ENCODE results near the gene TMED5.

The TMED5 gene

DNA sequence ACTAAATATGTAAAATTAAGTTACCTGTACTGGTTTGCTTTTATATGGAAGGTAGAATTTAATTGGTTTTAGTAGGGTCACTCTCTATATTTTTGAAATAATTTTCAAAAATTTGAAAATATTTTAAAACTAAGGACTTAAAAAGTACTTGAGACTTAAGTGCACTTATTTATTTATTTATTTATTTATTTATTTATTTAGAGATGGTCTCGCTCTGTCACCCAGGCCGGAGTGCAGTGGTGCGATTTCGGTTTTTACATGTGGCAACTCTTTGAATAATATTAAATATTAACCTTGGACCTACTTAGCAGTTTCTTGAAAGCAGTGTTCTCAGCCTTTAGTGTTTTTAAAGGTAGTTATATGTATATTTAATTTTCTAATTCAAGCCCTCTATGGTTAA lies 36.4 kb downstream of the TMED5 start:
- no peaks in the 10 kb centered on the region for H3K9me3 ChIP-seq (ENCODE audit: low read depth, low read length)
- H3K36me3 ChIP-seq (ENCODE audit: insufficient read depth, low read length): peaks cover 40% of the 10 kb centered on the region
- no peak for DNase-seq (ENCODE audit: low read depth, low spot score)
- no peak overlapping the region for H3K4me3 ChIP-seq
- H3K27ac ChIP-seq: no peak overlapping the region
- no peak for TF ChIP-seq POLR2AphosphoS5 (IDR thresholded peaks at IDR 0.05; ENCODE audit: borderline replicate concordance, low read depth, low read length)
- no peak for TF ChIP-seq EZH2 (IDR thresholded peaks at IDR 0.05)
- no peak for TF ChIP-seq FOXP2 (optimal IDR thresholded peaks at IDR 0.05; ENCODE audit: control extremely low read depth, extremely low read length, insufficient read depth)
- no peak overlapping the region for H3K9ac ChIP-seq (ENCODE audit: insufficient read length)

DNA sequence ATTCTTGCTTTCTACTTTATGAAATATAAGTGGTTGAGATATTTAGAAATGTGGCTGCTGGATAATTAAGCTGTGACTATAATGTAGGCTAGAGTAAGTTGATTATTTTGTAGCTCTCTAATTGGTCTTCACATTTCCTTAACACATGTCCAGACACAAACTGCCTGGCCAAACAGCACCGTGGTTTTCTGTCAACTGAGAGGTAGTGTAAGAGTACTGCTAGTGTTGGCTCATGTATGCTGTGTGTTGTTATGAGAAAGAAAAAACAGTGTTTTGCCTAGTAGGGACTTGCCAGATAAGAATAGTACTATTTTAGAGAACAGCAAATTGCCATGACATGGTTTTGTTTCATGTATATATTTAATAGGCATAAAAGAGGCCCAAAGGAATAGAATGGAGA lies 37.1 kb downstream of the TMED5 start:
- no peak overlapping the region for H3K4me3 ChIP-seq
- DNase-seq (ENCODE audit: low read depth, low spot score): no peak
- peaks cover 41% of the 10 kb centered on the region for H3K36me3 ChIP-seq (ENCODE audit: insufficient read depth, low read length)
- no peak for TF ChIP-seq FOXP2 (optimal IDR thresholded peaks at IDR 0.05; ENCODE audit: control extremely low read depth, extremely low read length, insufficient read depth)
- TF ChIP-seq POLR2AphosphoS5 (IDR thresholded peaks at IDR 0.05; ENCODE audit: borderline replicate concordance, low read depth, low read length): no peak
- TF ChIP-seq EZH2 (IDR thresholded peaks at IDR 0.05): no peak
- peak overlapping the region; percentile 52 for H3K27ac ChIP-seq
- H3K9me3 ChIP-seq (ENCODE audit: low read depth, low read length): no peaks in the 10 kb centered on the region
- H3K9ac ChIP-seq (ENCODE audit: insufficient read length): no peak overlapping the region

DNA sequence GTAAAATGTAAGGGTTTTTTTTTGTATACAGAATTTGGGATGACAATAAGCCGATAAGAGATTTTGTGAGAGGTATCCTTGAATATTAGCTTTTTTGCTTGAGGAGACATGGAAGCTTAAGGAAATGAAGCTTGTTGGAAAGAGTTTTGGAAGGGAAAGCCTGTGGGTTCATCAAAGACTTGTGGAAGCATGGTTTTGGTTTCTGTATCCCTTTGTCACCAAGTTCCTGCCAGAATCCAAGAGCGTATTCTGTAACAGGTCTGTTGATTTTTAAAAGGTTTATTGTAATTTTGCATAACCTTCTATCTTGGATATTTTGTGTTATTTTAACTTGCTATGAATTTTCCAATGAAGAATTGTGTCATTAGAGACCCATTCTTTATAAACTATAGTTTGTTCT lies 38.1 kb downstream of the TMED5 start:
- DNase-seq (ENCODE audit: low read depth, low spot score): no peak
- peak overlapping the region; percentile 52 for H3K27ac ChIP-seq
- no peak overlapping the region for H3K9ac ChIP-seq (ENCODE audit: insufficient read length)
- no peaks in the 10 kb centered on the region for H3K9me3 ChIP-seq (ENCODE audit: low read depth, low read length)
- no peak for TF ChIP-seq POLR2AphosphoS5 (IDR thresholded peaks at IDR 0.05; ENCODE audit: borderline replicate concordance, low read depth, low read length)
- TF ChIP-seq FOXP2 (optimal IDR thresholded peaks at IDR 0.05; ENCODE audit: control extremely low read depth, extremely low read length, insufficient read depth): no peak
- TF ChIP-seq EZH2 (IDR thresholded peaks at IDR 0.05): no peak
- H3K4me3 ChIP-seq: no peak overlapping the region
- peaks cover 47% of the 10 kb centered on the region for H3K36me3 ChIP-seq (ENCODE audit: insufficient read depth, low read length)

DNA sequence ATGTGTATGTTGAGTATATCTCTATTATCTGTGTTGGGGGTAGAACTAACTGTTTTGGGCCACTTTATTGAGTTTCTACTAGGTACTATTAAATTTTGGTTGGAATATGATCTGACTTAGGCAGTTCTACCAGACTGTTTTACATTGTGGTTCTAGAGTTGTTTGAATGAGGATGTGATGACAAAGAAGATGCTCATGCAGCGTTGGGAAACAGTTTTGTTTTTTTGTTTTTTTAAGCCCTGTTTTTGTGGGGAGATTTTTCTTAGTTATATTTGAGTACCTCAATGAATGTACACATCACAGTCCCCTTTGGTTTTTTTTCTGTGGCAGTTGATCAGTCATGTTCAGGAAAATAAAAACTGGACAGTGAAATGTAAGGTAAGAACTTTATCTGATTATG lies 40.1 kb downstream of the TMED5 start:
- Histone ChIP-seq H3K9ac (ENCODE audit: insufficient read length) (no peak overlapping the region), H3K9me3 (ENCODE audit: low read depth, low read length) (no peaks in the 10 kb centered on the region), H3K36me3 (ENCODE audit: insufficient read depth, low read length) (peaks cover 68% of the 10 kb centered on the region), H3K27ac (0 out of 2 replicates have a peak overlapping the region, but pooled peaks have one; percentile 8), H3K4me3 (no peak overlapping the region)
- no peak for TF ChIP-seq EZH2 (IDR thresholded peaks at IDR 0.05)
- no peak for TF ChIP-seq POLR2AphosphoS5 (IDR thresholded peaks at IDR 0.05; ENCODE audit: borderline replicate concordance, low read depth, low read length)
- no peak for TF ChIP-seq FOXP2 (optimal IDR thresholded peaks at IDR 0.05; ENCODE audit: control extremely low read depth, extremely low read length, insufficient read depth)
- no peak for DNase-seq (ENCODE audit: low read depth, low spot score)

DNA sequence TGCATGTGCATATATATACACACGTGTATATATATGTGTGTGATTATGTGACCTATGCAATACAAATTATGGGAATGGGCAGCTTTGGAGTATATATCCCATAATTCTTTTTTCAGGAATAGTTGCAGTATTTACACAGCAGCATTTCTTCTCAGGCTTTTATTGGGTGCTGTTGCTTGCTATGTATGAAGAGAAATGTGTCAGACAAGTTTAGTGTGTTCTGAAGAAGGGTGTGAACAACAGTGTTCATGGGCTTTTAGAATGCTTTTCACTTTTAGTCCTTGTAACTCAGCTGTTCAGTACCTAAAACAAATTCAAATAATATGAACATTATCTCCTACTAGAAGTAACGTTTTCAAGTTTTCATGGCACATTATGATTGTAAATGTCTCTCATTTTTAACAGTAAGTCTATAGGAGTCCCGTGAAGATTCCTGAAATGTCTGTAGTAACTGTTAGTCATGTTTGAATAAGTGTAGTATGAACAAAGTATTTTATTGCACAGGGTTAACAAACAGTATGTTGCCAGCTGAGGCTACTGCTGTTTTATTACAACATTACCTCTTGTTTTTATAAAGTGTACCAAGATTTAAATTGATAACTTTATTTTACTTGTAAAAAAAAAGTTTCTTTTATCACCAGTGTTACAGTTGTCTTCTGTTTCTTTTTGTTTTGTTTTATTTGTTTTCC lies 42.5 kb downstream of the TMED5 start:
- H3K27ac ChIP-seq: no peak overlapping the region
- no peak overlapping the region for H3K9ac ChIP-seq (ENCODE audit: insufficient read length)
- no peak overlapping the region for H3K4me3 ChIP-seq
- no peaks in the 10 kb centered on the region for H3K9me3 ChIP-seq (ENCODE audit: low read depth, low read length)
- TF ChIP-seq EZH2 (IDR thresholded peaks at IDR 0.05): no peak
- TF ChIP-seq FOXP2 (optimal IDR thresholded peaks at IDR 0.05; ENCODE audit: control extremely low read depth, extremely low read length, insufficient read depth): no peak
- TF ChIP-seq POLR2AphosphoS5 (IDR thresholded peaks at IDR 0.05; ENCODE audit: borderline replicate concordance, low read depth, low read length): no peak
- peaks cover 82% of the 10 kb centered on the region for H3K36me3 ChIP-seq (ENCODE audit: insufficient read depth, low read length)
- DNase-seq (ENCODE audit: low read depth, low spot score): no peak

DNA sequence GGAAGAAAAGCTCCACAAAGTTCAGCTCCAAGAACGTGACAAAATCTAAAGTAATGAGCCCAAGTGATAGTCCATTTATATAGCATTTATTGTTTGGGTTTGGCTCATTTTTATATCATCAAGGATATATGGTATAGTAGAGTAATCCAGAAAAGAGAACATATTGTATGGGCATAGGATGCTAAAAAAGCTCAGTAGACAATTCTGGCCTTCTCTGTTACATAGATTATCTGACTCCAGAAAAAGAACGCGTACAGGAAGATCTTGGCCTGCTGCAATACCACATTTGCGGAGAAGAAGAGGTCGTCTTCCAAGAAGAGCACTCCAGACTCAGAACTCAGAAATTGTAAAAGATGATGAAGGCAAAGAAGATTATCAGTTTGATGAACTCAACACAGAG lies 43.8 kb downstream of the TMED5 start:
- Histone ChIP-seq H3K36me3 (ENCODE audit: insufficient read depth, low read length) (peaks cover 84% of the 10 kb centered on the region), H3K4me3 (no peak overlapping the region), H3K9me3 (ENCODE audit: low read depth, low read length) (no peaks in the 10 kb centered on the region), H3K27ac (no peak overlapping the region), H3K9ac (ENCODE audit: insufficient read length) (no peak overlapping the region)
- TF ChIP-seq FOXP2 (optimal IDR thresholded peaks at IDR 0.05; ENCODE audit: control extremely low read depth, extremely low read length, insufficient read depth) (no peak), EZH2 (IDR thresholded peaks at IDR 0.05) (no peak), POLR2AphosphoS5 (IDR thresholded peaks at IDR 0.05; ENCODE audit: borderline replicate concordance, low read depth, low read length) (no peak)
- no peak for DNase-seq (ENCODE audit: low read depth, low spot score)

DNA sequence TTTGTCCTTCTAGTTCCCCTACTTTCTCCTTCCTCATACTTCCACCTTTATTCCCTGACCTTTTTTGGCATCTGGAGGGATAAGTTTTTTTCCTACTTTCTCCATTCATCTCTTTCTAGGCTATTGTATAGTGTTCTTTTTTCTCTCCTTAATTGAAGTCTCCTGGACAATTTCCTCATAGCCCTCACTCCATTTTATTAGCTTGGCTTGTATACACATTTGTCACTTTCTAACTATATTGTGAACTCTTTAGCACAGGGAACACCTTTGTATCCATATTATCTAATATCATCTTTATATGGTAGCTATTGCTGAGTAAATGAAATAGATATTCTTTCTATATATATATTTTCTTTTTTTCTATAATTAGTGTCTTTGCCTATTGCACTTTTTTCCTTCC lies 47.6 kb downstream of the TMED5 start:
- peaks cover 72% of the 10 kb centered on the region for H3K36me3 ChIP-seq (ENCODE audit: insufficient read depth, low read length)
- no peak for DNase-seq (ENCODE audit: low read depth, low spot score)
- H3K27ac ChIP-seq: no peak overlapping the region
- no peaks in the 10 kb centered on the region for H3K9me3 ChIP-seq (ENCODE audit: low read depth, low read length)
- TF ChIP-seq EZH2 (IDR thresholded peaks at IDR 0.05) (no peak), FOXP2 (optimal IDR thresholded peaks at IDR 0.05; ENCODE audit: control extremely low read depth, extremely low read length, insufficient read depth) (no peak), POLR2AphosphoS5 (IDR thresholded peaks at IDR 0.05; ENCODE audit: borderline replicate concordance, low read depth, low read length) (no peak)
- no peak overlapping the region for H3K4me3 ChIP-seq
- no peak overlapping the region for H3K9ac ChIP-seq (ENCODE audit: insufficient read length)

DNA sequence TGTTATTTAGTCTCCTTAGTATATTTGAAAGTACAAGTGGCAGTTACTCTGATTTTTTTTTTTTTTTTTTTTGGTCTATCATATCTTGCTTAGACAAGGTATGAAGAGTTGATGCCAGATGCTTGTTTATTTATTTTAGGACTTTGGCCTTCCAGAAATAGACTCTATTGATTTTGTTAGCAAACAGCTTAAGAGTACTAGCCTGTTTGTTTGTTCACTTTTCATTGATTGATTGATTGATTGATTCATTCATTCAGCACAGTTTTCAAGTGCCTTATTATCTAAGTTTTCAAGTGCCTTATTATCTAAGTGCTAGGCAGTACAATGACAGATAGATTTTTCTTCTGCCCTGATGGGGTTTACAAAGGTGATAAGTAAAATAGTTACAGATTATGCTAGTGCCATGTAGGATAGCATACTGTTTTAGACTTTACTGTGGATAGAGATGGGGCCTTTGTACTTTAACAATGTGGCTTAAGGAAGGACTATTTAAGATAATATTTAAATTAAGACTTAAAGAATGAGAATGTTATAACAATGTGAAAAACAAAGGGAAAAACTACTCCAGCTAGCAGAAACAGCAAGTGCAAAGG lies 50.6 kb downstream of the TMED5 start:
- H3K36me3 ChIP-seq (ENCODE audit: insufficient read depth, low read length): peaks cover 58% of the 10 kb centered on the region
- no peak overlapping the region for H3K27ac ChIP-seq
- no peak for DNase-seq (ENCODE audit: low read depth, low spot score)
- TF ChIP-seq EZH2 (IDR thresholded peaks at IDR 0.05) (no peak), POLR2AphosphoS5 (IDR thresholded peaks at IDR 0.05; ENCODE audit: borderline replicate concordance, low read depth, low read length) (no peak), FOXP2 (optimal IDR thresholded peaks at IDR 0.05; ENCODE audit: control extremely low read depth, extremely low read length, insufficient read depth) (no peak)
- H3K4me3 ChIP-seq: no peak overlapping the region
- H3K9ac ChIP-seq (ENCODE audit: insufficient read length): no peak overlapping the region
- H3K9me3 ChIP-seq (ENCODE audit: low read depth, low read length): no peaks in the 10 kb centered on the region

Measured in SK-N-MC (cell line).